Measurements from ENCODE around the gene PSMA7.

DNA sequence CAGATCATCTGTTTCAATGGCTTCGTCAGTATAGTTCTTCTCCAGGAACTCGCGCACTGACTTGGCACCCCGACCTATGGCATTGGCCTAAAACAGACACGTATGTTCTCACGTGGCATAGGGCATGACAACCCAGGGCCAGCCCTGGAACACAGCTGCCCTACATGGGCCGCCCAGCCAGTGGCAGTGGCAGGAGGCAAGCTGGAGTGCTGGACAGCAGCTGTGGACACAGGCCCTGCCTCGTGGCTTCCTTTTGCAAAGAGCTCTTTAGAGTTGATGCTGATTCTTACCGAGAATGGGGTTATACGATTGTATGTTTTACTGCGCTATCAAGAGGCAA is 5.0 kb downstream of the PSMA7 start:
- TF ChIP-seq, protein P1, sequence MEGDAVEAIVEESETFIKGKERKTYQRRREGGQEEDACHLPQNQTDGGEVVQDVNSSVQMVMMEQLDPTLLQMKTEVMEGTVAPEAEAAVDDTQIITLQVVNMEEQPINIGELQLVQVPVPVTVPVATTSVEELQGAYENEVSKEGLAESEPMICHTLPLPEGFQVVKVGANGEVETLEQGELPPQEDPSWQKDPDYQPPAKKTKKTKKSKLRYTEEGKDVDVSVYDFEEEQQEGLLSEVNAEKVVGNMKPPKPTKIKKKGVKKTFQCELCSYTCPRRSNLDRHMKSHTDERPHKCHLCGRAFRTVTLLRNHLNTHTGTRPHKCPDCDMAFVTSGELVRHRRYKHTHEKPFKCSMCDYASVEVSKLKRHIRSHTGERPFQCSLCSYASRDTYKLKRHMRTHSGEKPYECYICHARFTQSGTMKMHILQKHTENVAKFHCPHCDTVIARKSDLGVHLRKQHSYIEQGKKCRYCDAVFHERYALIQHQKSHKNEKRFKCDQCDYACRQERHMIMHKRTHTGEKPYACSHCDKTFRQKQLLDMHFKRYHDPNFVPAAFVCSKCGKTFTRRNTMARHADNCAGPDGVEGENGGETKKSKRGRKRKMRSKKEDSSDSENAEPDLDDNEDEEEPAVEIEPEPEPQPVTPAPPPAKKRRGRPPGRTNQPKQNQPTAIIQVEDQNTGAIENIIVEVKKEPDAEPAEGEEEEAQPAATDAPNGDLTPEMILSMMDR (conservative IDR thresholded peaks at IDR 0.05; ENCODE audit: low read length): no peak
- TF ChIP-seq EZH2phosphoT487 (IDR thresholded peaks at IDR 0.05; ENCODE audit: borderline replicate concordance): no peak

All from Loucy (cell line).